Measurements from ENCODE around the gene DISC1.

The DISC1 gene

DNA sequence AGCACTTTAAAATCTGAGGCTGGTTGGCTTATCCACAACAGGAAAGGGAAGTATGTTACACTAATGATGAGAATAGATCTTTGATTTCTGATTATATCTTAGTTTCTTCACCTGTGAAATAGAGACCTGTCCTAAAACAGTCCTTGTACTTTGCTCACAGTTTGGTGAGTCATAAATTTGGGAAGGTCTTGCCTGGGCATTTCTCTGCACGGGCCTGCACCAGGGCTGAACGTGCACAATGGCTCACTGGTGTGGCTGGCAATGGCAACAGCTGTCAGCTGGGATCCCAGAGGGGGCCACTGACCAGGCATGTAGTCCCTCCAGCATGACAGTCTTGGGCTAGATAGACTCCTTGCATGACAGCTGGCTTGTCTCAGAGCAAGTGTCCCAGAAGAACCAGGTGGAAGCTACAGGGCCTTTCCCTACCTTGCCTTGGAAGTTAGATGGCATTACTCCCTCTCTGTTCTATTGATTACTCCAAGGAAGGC lies 367.4 kb downstream of the DISC1 start:
- no peak for DNase-seq (ENCODE audit: low read depth)

DNA sequence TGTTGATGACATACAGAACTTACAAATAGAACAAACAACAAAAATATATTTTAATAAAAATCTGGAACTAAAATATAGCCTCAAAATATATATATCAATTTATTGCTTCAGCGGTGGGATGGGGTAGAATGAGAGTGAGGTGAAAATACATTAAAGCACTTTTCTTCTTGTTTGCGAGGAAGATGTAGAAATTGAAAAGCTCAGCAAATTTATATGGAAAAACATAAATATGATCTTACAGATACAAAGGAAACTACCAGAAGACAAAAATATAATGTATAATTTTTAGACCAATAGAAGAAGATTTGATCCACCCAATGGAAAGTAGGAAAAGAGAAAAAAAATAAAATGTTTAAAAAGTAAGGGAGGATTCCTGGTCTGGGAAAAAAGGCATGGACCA lies 372.2 kb downstream of the DISC1 start:
- no peak for DNase-seq (ENCODE audit: low read depth)

GRCh38 chr1:232005300-232005699 lies 378.7 kb downstream of the DISC1 start:
- DNase-seq (ENCODE audit: low read depth): no peak

DNA sequence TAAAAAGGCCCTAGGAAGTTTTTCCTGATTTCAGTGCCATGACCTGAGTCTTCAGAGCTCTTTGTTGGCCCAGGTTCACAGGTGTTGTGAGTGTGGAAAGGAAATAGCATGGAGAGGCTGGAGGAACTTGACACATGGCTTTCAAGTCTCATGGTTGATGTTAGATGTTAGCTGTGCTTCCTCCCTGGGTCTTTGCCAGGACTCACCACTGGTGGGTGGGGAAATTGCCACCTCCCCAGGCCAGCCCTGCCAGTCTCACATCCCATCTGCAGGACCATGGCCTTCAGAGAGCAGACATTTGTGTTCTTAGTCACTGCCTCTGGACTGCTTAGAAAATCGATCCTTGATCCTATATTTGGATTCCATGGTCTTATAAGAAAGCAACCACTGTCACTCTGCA lies 383.2 kb downstream of the DISC1 start:
- no peak for DNase-seq (ENCODE audit: low read depth)

GRCh38 chr1:232011961-232012360 lies 385.4 kb downstream of the DISC1 start:
- no peak for DNase-seq (ENCODE audit: low read depth)

GRCh38 chr1:232012773-232013386 lies 386.3 kb downstream of the DISC1 start:
- DNase-seq (ENCODE audit: low read depth): no peak

GRCh38 chr1:232014941-232015340 lies 388.4 kb downstream of the DISC1 start:
- DNase-seq (ENCODE audit: low read depth): no peak

GRCh38 chr1:232016616-232017015 lies 390.0 kb downstream of the DISC1 start:
- DNase-seq (ENCODE audit: low read depth): no peak

DNA sequence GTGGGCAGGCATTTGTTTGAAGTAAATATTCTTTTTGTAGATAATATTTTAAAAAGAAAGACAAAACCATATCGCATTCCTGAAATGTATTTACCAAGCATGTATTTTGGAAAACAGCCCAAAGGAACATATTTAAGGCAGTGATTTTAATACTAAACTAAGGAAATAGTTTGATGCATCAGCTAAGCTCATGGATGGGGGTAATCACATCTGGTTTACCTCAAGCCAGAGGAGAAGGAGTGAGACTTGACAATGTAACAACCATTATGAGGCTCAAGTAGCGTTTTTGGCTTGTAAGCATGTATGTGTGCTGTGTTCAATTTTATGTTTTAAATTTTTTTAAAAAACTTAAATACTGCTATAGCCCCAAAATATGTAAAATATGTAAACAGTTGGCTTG lies 390.5 kb downstream of the DISC1 start:
- DNase-seq (ENCODE audit: low read depth): no peak

DNA sequence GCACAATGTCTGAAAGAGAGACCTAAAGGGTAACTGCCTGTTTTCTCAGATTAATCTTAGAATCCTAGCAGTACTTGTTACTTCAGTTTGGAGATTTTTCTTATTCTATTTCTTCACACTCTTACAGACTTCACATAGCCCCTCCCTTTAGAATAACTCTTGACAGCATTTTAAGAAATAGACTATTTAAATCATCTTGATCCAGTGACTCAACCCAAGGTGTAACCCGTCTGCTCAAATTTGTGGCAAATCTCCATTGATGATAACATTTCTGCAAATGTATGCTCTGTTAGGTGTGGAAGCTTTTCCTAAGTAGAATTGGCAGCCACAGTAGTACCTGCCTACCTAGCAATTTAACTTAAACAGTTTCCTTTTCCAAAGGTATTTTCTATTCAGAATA lies 391.2 kb downstream of the DISC1 start:
- no peak for DNase-seq (ENCODE audit: low read depth)

DNA sequence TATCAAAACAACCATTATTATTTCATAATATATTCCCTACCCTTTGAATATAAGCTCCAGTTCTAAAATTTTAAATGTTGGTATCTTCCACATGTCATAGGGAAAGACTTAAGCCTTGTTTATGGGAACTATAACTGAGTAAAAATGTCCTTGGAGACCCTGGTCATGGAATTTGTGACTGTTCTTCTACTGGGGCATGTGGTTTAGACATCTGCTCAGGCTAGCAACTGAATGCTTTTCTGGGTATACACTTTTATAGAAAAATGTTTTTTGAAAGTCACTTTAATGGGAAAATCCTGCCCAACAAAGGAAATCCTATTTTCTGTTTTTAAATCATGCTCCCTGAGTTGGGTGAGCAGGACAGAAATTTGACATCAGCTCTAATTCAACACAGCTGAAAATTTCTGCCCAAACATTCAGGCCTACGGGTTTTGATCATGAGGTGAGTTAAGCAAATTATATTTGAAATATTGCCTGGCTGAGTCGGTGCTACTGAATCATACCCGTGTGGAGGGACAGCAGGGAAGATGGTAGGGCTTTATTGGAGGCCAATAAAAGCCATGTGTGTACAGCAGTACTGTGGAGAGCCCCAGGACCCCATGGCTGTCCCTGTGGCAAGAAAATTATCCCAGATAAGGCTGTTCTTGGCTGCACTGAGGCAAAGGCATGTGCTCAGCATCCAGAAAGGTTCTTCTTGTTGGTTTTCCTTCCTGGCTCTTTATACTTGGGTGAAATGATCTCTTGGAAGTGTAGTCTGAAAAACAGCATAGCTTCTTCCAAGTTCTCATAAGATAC lies 391.8 kb downstream of the DISC1 start:
- no peak for DNase-seq (ENCODE audit: low read depth)

DNA sequence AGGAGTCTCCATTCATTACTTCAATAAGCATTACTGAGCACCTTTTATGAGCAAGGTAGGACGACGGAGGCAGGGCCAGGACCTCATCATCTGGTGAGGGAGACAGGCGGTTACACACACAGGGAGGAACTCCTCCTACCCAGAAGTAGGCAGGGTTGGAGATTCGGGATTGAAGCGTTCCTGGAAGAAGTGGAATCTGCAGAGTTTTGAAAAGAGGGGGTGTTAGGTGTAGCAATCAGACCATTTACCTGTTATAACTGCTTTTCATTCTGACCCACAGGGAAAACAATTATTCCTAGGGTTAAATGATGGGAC lies 392.4 kb downstream of the DISC1 start:
- DNase-seq (ENCODE audit: low read depth): no peak

GRCh38 chr1:232020352-232020751 lies 393.8 kb downstream of the DISC1 start:
- DNase-seq (ENCODE audit: low read depth): no peak

GRCh38 chr1:232029315-232029714 lies 402.7 kb downstream of the DISC1 start:
- no peak for DNase-seq (ENCODE audit: low read depth)

- no peak for DNase-seq (ENCODE audit: low read depth)
Measured at GRCh38 chr1:232031156-232031555, 404.6 kb downstream of the DISC1 start.

DNA sequence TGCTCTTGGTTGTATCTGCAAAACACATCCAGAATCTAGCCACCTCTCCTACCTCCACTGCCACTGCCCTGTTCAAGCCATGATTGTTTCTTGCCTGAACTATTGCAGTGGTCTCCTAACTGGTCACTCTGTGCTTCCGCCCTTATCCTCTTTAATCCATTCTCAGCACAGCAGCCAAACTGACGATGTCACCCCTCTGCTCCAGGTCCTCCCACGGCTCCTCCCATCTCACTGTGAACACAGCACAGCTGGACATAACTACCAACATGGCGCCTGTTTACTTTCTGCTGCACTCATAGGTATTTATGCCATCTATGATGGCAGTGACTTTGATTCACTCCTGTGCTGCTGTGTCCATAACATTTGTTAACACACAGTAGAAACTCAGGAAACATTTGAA lies 406.7 kb downstream of the DISC1 start:
- no peak for DNase-seq (ENCODE audit: low read depth)

GRCh38 chr1:232034556-232034955 lies 408.0 kb downstream of the DISC1 start:
- DNase-seq (ENCODE audit: low read depth): no peak

- no peak for DNase-seq (ENCODE audit: low read depth)
Measured at GRCh38 chr1:232036181-232036933, 409.8 kb downstream of the DISC1 start.

DNA sequence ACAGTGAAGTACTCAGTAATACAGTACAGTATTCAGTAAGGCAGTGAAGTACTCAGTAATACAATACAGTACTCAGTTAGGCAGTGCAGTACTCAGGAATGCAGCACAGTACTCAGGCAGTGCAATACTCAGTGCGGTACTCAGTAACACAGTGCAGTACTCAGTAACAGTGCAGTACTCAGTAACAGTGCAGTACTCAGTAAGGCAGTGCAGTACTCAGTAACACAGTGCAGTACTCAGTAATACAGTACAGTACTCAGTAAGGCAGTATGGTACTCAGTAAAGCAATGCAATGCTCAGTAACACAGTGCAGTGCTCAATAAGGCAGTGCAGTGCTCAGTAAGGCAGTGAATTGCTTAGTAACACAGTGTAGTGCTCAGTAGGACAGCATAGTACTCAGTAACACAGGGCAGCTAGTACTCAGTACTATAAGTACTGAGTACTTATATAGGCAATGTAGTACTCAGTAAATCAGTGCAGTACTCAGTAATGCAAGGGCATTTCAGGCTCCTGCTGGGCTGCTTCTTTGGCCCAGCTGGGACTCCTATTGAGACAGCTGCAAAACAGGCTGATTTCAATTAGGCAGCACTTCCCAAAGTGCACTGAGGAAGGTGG lies 411.3 kb downstream of the DISC1 start:
- DNase-seq (ENCODE audit: low read depth): no peak

DNA sequence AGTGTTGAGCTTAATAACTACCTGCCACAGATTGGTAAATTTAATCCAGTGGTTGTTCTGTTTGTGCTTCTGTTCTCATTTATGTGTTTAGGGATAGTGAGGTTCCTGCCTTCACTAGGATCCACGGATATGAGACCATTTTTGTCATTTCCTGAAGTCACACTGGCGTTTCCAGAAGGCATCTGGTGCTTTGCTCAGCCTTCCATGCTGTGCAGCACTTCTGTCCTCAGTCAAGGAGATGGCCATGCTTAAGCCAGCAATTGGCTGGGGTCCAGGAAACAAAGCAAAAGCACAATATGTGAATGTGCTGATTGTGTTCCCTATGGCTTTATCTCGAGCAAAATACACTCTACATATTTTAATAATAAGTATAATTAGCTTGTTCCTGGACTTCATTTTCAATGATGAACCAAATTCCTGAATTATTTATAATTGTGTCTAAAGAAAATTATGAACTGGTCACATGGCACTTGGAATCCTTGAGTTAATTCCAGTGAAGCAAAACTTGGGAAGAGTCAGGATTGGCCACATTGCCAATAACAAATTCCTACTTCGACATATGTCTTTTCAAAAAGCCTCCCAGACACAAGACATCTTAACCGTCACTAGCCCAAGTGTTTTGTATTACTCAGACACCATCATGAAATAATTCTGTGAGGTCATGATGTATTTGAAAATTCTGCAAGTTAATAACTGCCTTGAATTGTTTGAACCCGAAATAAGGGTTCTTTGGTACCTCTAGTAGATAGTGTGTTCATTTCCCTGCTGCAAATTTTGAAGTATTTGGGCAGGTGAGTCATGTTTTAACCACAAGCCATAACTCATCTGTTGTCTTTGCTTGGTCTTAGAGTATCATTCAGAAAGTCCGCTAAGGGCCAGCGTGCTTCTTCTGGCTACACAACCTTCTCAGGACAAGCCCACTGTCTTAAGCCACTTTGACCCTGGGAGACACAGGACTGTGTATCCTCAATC lies 412.4 kb downstream of the DISC1 start:
- no peak for DNase-seq (ENCODE audit: low read depth)

DNA sequence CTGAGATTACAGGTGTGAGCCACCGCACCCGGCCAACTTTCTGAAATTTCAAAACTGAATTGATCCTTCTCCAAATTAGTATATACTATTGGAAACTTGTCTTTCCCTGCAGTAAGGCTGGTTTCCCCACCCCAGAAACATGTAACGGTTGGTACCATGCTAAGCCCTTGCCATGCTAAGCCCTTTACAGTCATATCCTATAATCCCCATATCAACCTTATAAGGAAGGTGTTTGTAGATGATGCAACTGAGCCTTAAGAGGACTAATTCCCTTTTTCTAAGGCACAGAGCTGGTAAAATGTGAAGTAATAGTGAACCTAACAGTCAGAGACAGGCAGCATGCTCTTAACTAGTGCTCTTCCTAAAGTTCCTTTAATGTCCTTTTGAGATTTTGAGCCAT lies 413.7 kb downstream of the DISC1 start:
- no peak for DNase-seq (ENCODE audit: low read depth)

DNA sequence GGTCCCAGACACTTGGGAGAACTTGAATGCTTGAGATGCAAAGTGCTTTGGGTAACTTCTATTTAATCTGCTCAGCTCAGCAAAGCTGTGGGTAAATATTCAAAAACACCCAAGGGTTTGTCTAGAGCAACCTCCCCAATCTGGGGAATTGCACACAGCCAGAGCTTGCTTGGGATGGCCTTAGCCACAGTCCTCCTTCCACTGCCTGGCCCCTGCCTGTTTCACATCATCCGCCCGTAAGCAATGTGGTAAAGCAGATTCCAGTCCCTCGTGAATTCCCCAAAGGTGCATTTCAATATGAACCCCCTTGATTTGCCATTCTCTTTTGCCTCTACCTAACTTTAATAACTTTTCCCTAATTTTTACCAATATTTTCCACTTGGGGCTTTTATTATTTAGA lies 418.1 kb downstream of the DISC1 start:
- DNase-seq (ENCODE audit: low read depth): no peak

Measured in stimulated activated CD8-positive, alpha-beta memory T cell treated with anti-CD3 and anti-CD28 coated beads, Interleukin-12 subunit alpha, Interleukin-12 subunit beta, amount 100 ng/mL, for 4 hours (primary cell).